HuH-7 (cell line): ENCODE measurements around the gene LRRIQ1.

ENCODE experiments used
- DNase-seq: peaks from one replicate; pipeline ENCODE4 v3.0.0; 2011; ENCODE audit warnings: low spot score

The LRRIQ1 gene

GRCh38 chr12:85057370-85057963 is 21.3 kb downstream of the LRRIQ1 start:
- DNase-seq = peak; percentile 9

DNA sequence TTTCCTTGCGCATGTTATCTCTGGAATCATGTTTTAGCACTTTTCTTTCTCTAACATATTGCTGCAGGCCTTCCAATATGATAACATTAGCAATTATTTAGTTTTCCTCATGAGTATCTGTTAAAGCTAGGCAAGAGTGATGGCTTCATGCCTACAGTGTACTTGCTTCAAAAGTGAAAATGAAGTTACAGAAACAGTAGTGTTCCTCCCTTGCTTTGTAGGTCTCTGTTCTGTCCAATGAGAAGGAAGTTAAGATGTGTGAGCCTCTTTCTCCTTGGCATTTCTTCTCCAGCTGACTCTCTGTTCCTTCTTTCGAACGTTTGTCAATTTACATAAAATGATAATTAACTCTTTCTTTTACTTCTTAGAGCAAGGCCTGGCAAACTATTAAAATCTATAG is 22.2 kb downstream of the LRRIQ1 start:
- no peak for DNase-seq

DNA sequence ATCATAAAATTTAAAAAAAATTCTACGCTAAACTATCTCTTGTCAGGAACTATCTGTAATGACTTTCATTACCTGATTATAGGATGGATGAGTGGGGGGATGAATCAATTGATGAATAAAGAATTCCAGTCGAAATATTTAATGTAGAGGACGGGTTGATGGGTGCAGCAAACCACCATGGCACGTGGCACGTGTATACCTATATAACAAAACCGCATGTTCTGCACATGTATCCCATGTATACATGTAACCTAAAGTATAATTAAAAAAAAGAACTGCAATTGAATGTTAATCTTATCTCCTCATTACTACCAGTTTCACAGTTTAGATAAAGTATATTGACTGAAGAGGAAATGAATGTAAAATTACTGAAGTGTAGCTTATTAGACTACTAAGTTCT is 23.4 kb downstream of the LRRIQ1 start:
- no peak for DNase-seq

- DNase-seq = no peak
Measured at GRCh38 chr12:85060916-85061315, 24.8 kb downstream of the LRRIQ1 start.

DNA sequence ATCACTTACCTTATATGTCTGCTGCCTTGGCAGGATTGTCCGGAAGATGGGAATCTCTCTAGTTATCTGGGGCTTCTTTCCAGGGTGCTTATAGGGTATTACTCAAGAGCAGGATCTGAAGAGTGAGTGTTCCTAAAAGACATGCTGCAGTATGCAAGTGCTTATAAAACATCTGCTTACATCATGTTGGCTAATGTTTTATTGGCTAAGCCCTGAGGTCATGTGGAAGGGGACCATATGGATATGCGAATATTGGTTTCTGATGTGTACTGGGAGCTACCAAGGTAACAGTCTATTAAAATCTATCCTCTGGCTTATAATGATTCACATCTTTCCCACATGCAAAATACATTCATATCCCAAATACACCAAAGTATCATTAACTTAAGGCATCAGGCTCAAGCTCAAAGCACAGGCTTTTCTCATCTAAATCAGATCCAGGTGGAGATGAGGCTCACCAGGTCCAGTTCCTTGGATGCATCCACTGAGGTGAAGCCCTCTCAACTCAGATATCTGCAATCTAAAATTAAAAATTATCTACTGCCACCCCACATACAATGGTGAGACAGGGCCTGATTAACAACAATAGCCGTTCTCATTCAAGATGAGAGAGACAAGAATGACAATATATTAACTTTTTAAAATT is 29.8 kb downstream of the LRRIQ1 start:
- no peak for DNase-seq

GRCh38 chr12:85072826-85073225 is 36.7 kb downstream of the LRRIQ1 start:
- no peak for DNase-seq

- peak; percentile 28 for DNase-seq
Measured at GRCh38 chr12:85076688-85077430, 40.7 kb downstream of the LRRIQ1 start.

DNA sequence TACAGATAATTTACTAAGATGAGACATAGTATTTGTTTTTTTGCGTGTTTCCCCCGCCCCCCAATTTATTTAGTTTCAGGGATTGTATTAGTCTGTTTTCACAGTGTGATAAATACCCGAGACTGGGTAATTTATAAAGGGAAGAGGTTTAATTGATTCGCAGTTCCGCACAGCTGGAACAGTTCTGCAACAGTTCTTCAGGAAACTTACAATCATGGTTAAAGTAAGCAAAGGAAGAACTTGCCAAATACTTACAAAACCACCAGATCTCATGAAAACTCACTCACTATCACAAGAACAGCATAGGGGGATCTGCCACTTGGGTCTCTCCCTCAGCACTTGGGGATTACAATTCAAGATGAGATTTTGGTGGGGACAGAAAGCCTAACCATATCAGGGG is 48.9 kb downstream of the LRRIQ1 start:
- DNase-seq = no peak

DNA sequence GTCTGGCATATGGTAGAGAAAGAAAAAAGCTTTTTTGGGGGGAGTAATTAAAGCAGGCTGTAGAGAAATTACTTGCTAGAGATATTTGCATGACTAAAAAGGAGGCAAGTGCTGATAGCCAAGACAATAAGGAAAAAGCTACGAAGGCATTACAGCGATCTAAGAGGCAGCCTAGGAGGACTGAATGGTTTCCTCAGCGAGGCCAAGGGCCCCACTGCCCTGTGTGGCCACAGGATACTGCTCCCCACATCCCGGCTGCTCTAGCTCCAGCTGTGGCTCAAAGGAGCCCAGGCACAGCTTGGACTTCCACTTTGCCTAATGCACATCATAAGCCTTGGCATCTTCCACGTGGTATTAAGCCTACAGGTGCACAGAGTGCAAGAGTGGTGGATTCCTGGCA is 53.6 kb downstream of the LRRIQ1 start:
- DNase-seq = no peak

DNA sequence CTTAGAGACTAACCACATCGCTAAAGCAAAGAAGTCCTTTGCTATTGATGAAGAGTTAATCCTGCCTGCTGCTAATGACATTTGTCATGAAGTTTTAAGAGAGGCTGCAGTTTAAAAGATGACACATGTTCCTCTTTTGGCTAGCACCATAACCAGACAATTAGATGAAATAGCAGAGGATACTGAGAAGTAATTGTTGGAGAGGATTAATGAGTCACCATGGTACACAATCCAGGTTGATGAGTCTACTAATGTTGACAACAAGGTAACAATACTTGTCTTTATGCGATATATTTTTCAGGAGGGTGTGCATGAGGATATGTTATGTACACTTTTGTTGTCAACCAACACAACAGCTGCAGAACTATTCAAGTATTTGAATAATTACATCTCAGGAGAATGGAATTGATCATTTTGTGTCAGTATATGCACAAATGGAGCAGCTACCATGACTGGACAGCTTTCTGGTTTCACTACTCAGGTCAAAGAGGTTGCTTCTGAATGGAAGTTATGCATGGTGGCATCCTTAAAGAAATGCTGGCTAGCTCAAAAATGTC is 56.7 kb downstream of the LRRIQ1 start:
- no peak for DNase-seq

GRCh38 chr12:85095501-85095900 is 59.4 kb downstream of the LRRIQ1 start:
- no peak for DNase-seq

GRCh38 chr12:85130646-85131045 is 94.5 kb downstream of the LRRIQ1 start:
- no peak for DNase-seq

GRCh38 chr12:85138833-85139232 is 102.7 kb downstream of the LRRIQ1 start:
- DNase-seq = no peak

- no peak for DNase-seq
Measured at GRCh38 chr12:85147331-85147730, 111.2 kb downstream of the LRRIQ1 start.

DNA sequence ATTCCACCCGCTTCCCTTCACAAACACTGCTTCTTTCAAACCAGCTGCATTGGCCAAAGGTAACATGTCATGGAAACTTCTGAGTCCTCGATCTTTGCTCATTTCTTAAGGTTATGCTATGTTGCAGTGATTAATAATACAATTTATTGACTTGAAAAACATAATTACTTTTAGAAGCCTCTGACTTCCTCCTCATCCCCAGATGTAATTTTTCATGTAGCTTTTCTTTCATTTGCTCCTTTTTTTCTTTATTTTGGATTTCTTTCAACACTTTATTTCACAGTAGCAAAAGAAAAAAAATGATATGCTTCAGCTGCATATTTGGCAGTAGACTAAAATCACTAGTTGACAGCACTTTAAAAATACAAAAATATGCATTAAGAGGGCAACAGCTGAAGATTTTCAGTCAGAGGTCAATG is 116.2 kb downstream of the LRRIQ1 start:
- DNase-seq = no peak

DNA sequence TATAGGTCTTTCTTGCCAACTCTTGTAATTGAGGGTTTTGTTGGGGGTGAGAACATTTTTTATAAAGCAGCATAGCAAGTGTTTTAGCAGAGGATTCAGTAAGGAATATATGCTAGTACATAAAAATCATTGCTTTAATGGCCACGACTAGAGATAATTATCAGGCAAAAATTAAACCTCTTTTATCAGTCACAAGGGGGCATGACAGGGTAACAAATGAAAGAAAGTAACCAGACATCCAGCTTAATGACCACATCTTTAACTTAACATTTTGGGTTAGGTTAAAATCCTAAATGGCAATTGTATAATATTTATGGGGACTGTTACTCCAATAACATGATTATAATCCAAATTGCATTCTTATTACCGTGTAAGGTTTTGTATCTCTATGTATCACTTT is 119.6 kb downstream of the LRRIQ1 start:
- DNase-seq = no peak

DNA sequence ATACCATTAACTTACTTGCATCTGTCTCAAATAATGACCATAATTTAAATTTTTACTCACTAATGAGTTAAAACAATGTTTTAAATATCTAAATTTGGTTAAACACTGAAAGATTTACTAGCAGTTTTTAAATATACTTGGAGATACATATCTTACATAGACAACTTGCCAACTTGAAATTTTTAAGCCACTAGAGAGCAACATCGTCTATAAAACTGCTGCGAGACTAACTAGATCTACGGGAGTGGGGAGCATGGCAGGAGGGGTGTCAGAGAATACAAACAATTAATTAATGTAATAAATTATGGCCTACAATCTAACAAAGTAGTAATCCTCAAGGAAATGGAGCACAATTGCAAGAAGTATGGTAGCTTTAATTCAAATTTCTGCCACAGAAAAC is 120.4 kb downstream of the LRRIQ1 start:
- DNase-seq = no peak

DNA sequence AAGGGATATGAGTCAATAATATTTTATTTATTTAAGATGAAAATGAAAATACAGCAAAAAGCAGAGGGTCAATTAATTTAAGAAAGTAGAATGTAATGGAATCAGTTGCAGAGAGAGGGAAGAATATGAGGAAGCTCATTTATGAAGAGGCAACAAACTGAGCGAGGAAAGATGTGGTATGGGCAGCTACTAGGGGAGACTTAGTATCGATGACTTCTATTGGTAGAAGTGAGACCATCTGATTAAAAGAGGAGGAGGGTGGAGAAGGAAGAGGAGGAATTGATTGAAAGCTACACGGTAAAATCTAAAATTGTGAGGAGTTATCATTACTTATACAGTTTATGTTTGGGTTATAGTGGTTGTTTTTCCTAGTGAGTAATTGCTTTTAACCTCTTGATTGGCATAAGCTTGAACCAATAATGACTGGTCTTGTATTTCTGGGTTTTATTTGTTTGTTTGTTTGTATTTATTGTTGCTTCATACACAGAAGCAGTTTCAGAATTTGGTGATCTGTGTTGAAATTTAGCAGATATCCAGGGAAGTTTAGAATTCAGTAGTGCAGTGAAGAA is 121.0 kb downstream of the LRRIQ1 start:
- DNase-seq = no peak

GRCh38 chr12:85163752-85164321 is 127.7 kb downstream of the LRRIQ1 start:
- DNase-seq = no peak

- DNase-seq = no peak
Measured at GRCh38 chr12:85179680-85180270, 143.6 kb downstream of the LRRIQ1 start.

- no peak for DNase-seq
Measured at GRCh38 chr12:85182699-85183098, 146.5 kb downstream of the LRRIQ1 start.

- DNase-seq = no peak
Measured at GRCh38 chr12:85183855-85184254, 147.7 kb downstream of the LRRIQ1 start.
